ENCODE data around the gene STEAP1B.

STEAP1B gene

DNA sequence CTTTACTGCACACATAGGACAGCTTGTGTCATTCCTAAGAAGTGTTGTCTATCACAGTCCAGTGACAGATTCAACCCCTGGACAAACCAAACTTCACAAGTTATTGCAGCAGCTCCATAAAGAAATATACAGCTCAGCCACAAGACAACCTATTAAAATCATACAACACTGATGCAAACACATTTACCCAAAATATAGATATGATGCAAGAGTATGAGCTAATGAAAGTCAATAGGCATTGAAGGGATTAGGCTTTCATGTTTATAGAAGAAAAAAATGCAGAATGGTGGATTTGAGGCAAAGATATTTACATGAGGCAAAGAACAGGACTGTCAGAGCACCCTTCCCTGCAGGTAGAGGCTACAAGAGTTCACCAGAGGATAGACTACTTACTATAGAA, 128.1 kb downstream of the STEAP1B start:
- DNase-seq (ENCODE audit: low read depth in 3 of 3) = no peak

Measured in stimulated activated CD4-positive, alpha-beta T cell treated with anti-CD3 and anti-CD28 coated beads, TNF-alpha, amount 100 ng/mL, for 24 hours (primary cell).